ENCODE measurements around the gene RAB25.
"Not testable (repeated sequence)": the region's sequence is repeated elsewhere in the genome, so short reads cannot be mapped to it uniquely, and the experiment has no call there.

The RAB25 gene

DNA sequence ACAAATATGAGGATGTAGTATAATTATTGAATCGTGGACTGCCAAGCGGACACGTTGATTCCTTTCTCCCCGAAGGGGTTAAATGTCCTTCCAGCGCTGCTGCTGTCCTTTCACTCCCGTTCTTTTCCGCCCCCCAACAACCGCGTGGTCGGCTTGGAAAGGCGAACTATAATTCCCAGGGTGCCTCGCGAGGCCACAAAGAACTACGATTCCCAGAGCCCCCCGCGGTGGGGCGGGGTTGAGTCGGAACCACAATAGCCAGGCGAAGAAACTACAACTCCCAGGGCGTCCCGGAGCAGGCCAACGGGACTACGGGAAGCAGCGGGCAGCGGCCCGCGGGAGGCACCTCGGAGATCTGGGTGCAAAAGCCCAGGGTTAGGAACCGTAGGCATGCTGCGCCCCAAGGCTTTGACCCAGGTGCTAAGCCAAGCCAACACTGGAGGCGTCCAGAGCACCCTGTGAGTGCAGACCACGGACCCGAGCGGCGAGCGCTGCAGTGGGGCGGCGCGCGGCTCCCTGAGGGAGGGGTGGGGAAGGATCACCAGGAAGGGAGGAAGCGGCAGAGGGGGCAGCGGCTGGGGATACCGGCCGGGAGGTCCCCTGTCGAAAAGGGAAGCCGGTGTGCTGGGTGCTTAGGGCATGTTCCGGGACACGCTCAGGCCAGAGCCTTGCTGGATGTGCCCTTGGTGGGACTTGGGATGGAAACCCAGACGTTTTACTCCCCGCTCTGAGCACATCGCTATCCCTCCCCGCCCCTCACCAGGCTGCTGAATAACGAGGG is 6.3 kb upstream of the RAB25 start, which contains the start of gene LAMTOR2:
Gene LAMTOR2, plus strand, starts transcription at position 283 of the 781 bp plus-strand sequence. Its CDS starts 108 bp downstream, at position 391.
- peak; percentile 77 to 92 for DNase-seq (ENCODE audit: extremely low read depth in 1 of 2, low read depth in 1 of 2)

DNA sequence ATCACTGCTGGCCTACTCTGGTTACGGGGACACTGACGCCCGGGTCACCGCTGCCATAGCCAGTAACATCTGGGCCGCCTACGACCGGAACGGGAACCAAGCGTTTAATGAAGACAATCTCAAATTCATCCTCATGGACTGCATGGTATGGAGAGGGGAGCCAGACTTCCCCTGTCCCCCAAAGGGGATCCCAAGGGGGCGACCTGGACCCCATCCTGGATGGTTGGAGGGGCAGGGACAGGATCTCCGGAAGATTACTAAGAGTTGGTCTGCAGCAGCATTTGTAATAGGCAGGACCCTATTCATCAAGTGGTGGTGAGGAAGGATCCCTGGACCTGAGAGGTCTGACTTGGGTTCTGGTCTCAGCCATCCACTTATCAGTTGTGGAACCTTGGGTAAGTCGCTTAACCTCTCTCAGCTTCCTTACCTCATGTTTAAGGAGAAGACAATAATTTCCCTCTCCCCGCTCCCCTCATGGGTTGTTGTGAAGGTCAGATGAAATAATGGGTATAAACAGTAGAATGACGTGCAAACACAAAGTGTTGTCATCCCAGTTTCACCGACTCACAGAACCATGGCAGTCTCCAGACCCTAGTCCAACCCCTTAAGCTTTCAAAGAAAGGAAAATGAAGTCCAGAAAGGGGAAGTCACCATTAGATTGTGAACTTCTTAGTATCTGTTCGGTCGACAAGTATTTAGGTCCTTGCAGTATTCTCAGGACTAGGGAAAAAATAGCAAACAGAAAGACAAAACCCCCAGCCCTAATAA is 5.5 kb upstream of the RAB25 start:
- no peak for DNase-seq (ENCODE audit: extremely low read depth in 1 of 2, low read depth in 1 of 2)

DNA sequence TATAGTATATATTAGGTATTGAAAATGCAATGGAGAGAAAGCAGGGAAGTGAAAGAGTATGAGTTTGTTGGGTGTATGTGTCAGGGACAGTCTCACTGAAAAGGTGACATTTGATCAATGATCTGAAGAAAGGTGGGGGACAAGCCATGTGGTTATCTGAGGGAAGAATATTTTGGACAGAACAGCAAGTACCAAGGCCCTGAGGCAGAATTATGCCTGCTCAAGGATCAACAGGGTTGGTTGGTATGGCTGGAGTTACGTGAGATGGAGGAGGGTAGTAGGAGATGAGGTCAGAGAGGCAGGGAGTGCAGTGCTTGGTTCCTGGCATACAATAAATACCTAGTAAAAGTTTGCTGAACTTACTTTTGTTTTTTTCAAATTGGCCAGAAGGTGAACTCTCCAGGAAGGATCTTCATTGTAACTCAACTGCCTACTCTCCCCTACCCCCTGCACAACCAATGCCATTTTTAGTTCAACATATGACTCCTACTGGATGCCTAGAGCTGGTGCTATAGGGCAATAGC is 4.6 kb upstream of the RAB25 start:
- DNase-seq (ENCODE audit: extremely low read depth in 1 of 2, low read depth in 1 of 2), result no peak

DNA sequence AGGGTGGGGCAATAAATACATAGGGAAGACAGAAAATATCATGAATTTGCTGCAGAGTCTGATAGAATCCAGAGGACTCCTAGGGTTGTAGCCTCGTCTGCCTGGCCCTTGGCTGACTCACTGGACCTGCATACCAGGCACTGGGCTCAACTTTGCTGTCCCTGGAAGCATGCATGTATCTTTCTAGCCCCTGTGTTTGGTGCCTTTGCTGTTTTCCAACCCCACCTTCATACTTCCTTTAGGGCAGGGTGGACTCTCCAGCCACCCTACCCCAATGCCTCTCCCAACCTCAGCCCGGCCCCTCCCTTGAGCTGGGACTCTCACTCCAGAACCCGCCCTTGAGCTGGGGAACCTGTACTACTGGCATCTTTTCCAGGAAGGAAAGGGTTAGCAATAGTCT is 1.2 kb downstream of the RAB25 start:
- no peak for DNase-seq (ENCODE audit: extremely low read depth in 1 of 2, low read depth in 1 of 2)

DNA sequence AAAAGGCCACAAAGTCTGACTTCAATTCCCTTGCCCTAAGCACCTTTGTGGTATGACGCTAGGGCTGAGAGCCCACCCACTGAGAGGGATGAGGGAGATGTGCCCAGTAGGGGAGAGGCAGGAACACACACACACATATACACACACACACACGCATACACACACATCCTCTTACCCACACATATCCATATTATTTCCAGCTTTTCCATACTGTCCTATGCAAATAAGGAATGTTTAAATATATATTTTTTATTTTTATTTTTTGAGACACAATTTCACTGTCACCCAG is 3.0 kb downstream of the RAB25 start:
- DNase-seq (ENCODE audit: extremely low read depth in 1 of 2, low read depth in 1 of 2), result no peak

DNA sequence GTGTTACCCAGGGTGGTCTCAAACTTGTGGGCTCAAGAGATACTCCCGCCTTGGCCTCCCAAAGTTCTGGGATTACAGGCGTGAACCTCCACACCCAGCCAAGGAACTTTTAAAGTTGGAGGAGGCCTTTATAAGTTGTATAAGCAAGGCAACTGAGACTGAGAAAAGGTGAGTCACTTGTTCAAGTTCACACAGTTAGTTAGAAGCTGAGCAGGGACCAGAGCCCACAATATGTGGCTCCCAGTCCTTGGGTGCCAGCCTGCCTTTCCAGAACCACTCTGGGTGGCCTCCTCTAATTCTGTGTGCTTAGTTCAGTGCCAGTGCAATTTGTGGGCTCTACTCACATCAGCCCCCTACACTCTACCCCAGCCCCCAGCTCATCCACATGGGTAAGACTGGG is 3.7 kb downstream of the RAB25 start:
- no peak for DNase-seq (ENCODE audit: extremely low read depth in 1 of 2, low read depth in 1 of 2)

DNA sequence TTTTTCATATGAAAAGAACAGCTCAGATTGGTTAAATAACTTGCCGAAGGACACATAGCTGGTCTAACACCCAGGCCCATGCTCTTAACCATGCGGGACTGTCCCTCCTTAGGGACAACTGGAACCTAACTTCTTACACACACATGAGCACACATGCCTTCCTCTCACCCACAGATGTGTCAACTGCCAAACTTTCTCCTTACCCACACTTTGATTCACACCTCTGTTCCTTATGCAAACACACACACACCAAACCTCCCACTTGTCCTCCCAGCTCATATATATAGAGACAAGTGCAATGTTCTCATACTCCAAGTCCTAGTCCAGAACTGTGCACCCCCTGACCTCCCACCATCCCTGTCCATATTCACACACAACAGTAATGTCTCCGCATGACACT is 4.3 kb downstream of the RAB25 start:
- no peak for DNase-seq (ENCODE audit: extremely low read depth in 1 of 2, low read depth in 1 of 2)

DNA sequence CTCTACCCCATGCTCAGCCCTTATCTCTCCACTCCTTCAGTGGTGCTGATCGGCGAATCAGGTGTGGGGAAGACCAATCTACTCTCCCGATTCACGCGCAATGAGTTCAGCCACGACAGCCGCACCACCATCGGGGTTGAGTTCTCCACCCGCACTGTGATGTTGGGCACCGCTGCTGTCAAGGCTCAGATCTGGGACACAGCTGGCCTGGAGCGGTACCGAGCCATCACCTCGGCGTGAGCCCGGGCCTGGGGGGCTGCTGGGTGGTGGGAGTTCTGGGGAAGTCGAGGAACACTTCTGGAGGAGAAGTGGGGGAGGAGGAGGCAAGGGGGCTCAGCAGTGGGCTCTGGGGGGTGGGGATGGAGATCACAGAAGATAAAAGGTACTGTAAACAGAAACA is 4.9 kb downstream of the RAB25 start:
- no peak for DNase-seq (ENCODE audit: extremely low read depth in 1 of 2, low read depth in 1 of 2)

DNA sequence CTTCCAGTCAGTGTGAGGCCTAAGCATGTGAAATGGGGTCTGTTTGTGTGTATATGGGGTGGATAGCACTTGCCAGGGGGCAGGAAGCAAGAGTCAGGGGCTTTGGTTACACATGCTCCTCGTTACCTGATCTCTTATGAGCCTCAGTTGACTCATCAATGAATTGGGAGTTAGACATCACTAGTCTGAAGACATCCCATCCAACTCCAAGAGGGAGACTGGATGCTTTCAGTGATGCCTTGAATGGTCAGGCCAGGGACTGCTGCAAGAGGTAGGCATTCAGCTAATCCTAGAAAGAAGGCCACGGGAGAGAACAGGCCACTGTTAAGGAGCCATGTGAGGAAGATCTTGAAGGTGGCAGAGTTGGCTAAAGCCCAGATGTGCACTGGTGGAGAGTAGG is 6.3 kb downstream of the RAB25 start:
- DNase-seq (ENCODE audit: extremely low read depth in 1 of 2, low read depth in 1 of 2), result no peak

DNA sequence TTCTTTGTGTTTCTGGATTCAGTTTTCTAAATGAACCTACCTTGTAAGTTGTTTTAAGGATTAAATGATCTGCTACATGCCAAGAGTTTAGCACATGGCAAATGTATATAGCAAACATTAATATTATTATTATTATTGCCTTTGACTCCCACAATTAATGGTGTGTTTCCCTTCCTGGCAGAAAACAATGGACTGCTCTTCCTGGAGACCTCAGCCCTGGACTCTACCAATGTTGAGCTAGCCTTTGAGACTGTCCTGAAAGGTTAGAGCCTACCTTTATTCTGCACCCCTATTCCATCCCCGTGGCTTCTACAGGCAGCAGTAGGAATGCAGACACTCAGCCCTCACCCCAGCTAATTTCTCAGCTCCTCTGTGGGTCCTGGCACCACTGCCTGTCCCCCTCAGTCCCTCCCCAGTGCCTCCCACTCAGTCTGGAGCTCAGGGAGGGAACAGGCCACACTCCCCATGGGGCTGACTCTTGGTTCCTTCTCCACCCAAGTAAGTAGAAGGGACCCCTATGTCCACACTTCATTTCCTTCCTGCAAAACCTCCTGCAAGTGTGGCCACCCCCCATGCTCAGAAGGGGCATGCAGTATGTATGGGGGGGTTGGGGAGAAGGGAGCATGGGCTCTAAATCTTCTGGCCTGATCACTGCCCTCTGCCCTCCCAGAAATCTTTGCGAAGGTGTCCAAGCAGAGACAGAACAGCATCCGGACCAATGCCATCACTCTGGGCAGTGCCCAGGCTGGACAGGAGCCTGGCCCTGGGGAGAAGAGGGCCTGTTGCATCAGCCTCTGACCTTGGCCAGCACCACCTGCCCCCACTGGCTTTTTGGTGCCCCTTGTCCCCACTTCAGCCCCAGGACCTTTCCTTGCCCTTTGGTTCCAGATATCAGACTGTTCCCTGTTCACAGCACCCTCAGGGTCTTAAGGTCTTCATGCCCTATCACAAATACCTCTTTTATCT is 8.8 kb downstream of the RAB25 start:
- no peak for DNase-seq (ENCODE audit: extremely low read depth in 1 of 2, low read depth in 1 of 2)

DNA sequence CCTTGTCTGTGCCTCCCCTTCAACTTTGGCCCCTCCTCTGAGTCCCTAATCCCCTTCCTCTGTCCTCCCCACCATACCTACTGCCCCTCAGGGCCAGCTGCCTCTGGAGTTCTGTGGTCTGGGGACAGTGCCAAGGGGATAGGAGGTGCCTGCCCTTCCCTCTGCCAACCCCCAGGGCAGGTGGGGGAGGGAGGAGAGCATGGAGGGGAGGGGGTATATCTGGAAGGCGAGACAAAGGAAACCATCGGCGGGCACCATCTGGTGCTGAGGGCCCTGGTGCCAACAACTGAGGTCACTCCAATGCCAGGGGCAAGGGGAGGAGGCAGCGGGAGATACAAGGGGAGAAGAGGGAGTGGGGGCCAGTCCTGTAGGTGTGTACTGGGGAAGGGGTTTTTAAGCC is 9.6 kb downstream of the RAB25 start:
- no peak for DNase-seq (ENCODE audit: extremely low read depth in 1 of 2, low read depth in 1 of 2)

DNA sequence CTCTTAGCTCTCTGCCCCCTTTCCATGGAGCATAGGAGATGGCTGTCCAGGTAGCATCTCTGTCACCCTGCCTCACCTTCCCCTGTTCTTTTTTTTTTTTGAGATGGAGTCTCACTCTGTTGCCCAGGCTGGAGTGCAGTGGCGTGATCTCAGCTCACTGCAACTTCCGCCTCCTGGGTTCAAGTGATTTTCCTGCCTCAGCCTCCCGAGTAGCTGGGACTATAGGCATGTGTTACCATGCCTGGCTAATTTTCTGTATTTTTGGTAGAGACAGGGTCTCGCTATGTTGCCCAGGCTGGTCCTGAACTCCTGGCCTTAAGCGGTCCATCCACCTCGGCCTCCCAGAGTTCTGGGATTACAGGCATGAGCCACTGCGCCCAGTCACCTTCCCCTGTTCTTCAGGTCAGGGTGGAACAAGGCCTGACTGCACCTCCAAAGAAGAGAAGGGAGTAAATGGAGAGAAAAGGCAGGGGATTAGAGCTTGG is 10.4 kb downstream of the RAB25 start:
- not testable (repeated sequence) for DNase-seq (ENCODE audit: extremely low read depth in 1 of 2, low read depth in 1 of 2)

DNA sequence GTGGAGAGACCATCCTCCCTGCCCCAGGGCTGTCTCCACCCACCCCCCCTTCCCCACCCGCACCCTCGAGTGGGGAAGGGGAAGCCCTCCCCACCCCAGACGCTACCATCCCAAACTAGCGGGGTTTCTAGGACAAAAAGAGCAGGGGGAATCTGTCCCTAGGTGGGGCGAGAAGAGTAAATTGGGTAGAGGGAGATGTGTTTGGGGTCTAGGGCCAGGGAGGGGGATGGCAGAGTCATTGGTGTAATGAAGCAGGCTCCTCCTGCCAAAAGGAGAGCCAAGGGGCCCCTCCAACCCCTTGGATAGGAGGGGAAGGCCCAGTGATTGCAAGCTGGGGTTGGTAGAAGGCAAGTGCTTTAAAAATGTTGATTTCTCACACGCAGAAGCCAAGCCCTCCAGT is 11.3 kb downstream of the RAB25 start:
- DNase-seq (ENCODE audit: extremely low read depth in 1 of 2, low read depth in 1 of 2), result no peak

DNA sequence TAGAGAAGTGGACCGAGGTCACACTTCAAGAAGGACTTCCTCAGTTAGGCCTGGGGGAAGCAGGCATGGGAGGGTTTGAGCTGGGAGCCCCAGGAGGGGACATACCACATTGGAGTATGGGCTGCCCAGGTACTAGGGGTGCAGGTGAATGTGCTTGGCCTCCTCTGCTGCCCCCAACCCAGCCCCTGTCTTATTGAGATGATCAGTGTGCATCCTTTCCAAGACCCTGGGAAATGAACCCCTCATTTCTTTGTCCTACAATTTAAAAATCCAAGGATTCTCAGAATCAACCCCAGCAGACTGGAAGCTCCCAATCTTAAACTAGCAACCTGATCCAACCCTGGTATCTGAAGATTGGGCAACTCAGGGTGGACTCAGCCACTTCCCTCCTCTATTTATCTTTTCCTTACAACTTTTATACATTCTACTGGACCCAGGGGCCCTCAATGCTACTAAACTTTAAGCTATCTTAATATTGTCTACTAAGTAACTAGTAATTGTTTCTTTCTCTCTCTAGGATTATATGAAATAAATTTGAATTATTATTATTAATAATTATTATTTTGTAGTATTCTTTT is 12.2 kb downstream of the RAB25 start:
- no peak for DNase-seq (ENCODE audit: extremely low read depth in 1 of 2, low read depth in 1 of 2)

DNA sequence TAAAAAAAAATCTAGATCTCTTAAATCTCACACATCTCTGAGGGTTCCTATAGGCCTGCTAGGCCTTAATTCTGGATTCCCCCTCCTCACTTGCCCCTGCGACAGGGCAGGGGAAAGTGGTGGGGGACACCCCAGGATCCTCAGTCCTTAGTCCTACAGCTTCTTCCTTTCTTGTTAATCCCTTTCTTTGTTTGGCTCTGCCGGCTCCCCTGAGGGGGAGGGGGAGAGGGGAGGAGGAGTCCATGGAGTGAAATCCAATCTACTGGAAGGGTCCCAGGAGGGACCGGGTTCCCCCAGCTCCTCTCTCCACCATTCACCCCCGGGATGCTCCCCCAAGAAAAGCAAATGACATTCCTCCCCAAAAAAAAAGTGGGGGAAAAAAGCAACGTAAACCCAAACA is 12.8 kb downstream of the RAB25 start:
- DNase-seq (ENCODE audit: extremely low read depth in 1 of 2, low read depth in 1 of 2), result no peak

DNA sequence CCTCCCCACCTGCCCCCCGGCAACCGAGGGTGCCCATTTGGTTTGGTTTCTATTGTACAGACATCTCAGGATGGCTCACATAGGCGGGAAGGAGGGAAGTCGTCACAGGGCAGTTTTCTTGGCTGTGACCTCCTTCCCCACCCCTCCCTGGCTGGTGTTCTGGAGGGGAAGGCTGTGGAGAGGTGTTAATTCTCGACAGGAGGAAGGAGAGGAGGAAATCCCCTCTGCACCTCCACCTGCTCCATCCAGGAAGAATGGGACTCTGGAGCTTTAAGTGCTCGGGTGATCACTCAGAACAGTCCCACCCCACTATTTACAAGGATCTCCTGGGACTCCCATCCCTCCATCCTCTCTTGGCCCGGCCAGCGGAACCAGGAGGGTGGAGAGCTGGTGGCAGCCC is 13.7 kb downstream of the RAB25 start:
- no peak for DNase-seq (ENCODE audit: extremely low read depth in 1 of 2, low read depth in 1 of 2)

DNA sequence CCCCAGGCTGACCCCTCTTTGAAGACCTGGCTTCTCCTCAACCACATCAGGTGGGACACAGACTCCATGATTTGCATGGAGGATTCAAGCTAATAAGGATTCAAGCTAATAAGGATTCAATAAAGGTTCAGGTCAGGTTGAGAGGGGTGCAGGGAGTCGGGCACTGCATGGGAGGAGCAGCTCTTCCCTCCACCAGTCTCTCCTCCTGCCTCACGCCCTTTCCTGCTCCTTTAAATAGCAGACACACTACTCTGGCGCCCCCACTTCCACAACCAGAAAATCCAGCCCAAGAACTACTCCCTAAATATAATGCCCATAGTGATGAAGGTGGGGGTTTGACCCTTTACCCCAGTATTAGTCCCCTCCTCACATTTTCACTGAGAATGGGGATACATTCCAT is 14.2 kb downstream of the RAB25 start:
- no peak for DNase-seq (ENCODE audit: extremely low read depth in 1 of 2, low read depth in 1 of 2)

DNA sequence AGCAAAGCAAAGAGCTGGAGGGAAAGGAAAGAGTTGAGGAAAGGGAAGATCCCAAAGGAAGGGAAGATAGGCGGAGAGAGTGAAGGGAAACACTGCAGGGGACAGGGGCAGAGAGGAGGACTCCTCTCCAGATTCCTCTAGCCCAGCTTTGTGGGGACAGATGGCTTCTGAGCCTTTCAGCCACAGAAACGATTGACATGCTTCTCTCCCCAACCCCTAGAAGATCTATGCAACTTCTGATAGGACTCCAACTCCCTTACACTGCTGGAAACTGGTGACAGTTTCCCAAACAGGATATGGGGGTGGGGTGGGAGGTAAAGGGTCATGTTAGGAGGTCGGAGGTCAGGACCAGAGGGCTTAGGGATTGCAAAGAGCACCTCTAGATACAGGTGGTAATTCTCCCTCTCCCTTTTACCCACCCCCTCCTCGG is 14.8 kb downstream of the RAB25 start:
- DNase-seq (ENCODE audit: extremely low read depth in 1 of 2, low read depth in 1 of 2), result no peak

DNA sequence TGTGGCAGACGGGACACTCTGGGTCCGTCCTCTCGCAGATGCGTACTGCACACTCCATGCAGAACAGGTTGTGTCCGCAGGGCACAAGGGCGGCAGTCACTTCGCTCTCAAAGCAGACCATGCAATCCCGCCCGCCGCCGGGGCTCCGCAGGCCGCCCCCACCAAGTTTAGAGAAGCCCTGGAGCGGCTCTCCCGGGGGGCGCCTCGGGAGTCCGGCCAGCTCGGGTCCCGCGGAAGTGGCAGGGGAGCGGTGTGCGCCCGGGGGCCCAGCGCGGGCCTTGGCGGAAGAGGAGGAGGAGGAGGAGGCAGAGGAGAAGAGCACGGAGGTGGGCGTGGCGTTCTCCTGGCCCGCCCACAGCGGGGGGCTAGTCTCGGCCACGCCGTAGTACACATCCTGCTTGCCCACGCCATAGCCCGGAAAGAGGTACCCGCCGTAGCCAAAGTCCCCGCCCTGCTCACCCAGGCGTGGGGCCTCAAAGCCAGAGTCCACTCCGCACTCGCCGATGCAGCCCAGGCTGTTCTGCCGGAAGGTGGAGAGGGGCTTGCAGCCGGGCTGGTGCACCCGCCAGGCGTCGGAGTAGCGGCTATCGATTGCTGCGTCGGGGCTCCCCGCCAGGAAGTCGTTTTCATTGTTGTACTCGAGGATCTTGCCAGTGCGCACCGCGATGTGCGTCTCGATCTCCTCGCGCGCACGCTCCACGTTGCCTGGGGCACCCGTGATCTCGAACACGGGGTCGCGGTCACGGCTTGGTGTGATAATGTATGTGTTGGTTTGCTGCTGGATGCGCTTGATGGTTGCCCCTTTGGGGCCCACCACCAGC is 15.9 kb downstream of the RAB25 start:
- no peak for DNase-seq (ENCODE audit: extremely low read depth in 1 of 2, low read depth in 1 of 2)

DNA sequence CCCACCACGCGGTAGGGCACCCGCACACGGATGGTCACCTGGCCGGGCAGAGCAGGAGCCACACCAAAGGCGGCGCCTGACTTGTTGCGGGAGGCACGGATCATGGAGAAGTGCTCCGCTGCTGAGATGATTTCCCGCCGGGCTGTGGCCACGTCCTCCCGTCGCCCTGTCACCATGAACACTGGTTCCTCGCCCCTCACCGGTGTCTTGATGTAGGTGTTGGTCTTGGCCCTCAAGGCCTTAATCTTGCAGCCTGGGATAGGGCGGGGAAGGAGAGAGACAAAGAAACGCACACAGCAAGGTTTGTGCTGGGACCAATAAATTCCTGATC is 16.4 kb downstream of the RAB25 start:
- DNase-seq (ENCODE audit: extremely low read depth in 1 of 2, low read depth in 1 of 2), result no peak
